Neural progenitor cell (in vitro differentiated cells): ENCODE measurements around the gene ASIC1. TPM values are rescaled to one million over a fixed set of nuclear protein-coding genes. Genes with fewer than 3 reads are reported as not detected.

Experiments used
- DNase-seq: peaks from one replicate; pipeline ENCODE4 v3.0.0-alpha.2; 2016; ENCODE audit warnings: low spot score
- H2AFZ ChIP-seq: fragments of 200-600 bp; sonication (generic); replicated peaks from 2 replicates; pipeline ENCODE4 v1.6.1; 2016; ENCODE audit warnings: antibody characterized with exemption
- H3F3A ChIP-seq: fragments of 200-600 bp; sonication (generic); 2 replicates; pipeline ENCODE4 v1.6.1; 2016; ENCODE audit warnings: antibody characterized with exemption, low read depth
- H3K27ac ChIP-seq: fragments of 200-600 bp; sonication (generic); 2 replicates; pipeline ENCODE4 v1.5.1; 2016; ENCODE audit warnings: mild to moderate bottlenecking
- H3K27me3 ChIP-seq: fragments of 200-600 bp; sonication (generic); 2 replicates; pipeline ENCODE4 v1.6.1; 2016; ENCODE audit warnings: mild to moderate bottlenecking, moderate library complexity
- H3K36me3 ChIP-seq: fragments of 200-600 bp; sonication (generic); 2 replicates; pipeline ENCODE4 v1.5.1; 2016
- H3K4me1 ChIP-seq: fragments of 200-600 bp; sonication (generic); 2 replicates; pipeline ENCODE4 v1.6.1; 2016; ENCODE audit warnings: mixed run types
- H3K4me2 ChIP-seq: fragments of 200-600 bp; sonication (generic); 2 replicates; pipeline ENCODE4 v1.6.1; 2016
- H3K4me3 ChIP-seq: fragments of 200-600 bp; sonication (generic); 2 replicates; pipeline ENCODE4 v1.5.1; 2016
- H3K79me2 ChIP-seq: fragments of 200-600 bp; sonication (generic); 2 replicates; pipeline ENCODE4 v1.6.1; 2016; ENCODE audit warnings: low read depth
- H3K9ac ChIP-seq: fragments of 200-600 bp; sonication (generic); 2 replicates; pipeline ENCODE4 v1.6.1; 2016
- H3K9me3 ChIP-seq: fragments of 200-600 bp; sonication (generic); 2 replicates; pipeline ENCODE4 v1.5.1; 2016; ENCODE audit warnings: low read depth
- H4K20me1 ChIP-seq: fragments of 200-600 bp; sonication (generic); 2 replicates; pipeline ENCODE4 v1.6.1; 2016; ENCODE audit warnings: low read depth
- H3K27ac Mint-ChIP-seq: 3 replicates; pipeline ENCODE4 v1.8.0; 2021; ENCODE audit warnings: mixed read lengths
- H3K27me3 Mint-ChIP-seq: 2 replicates; pipeline ENCODE4 v1.8.0; 2022; ENCODE audit warnings: low read depth, mild to moderate bottlenecking, inconsistent platforms, moderate library complexity, mixed read lengths; ENCODE audit not compliant: insufficient read depth
- H3K36me3 Mint-ChIP-seq: 3 replicates; pipeline ENCODE4 v1.8.0; 2021; ENCODE audit warnings: mixed read lengths
- H3K4me1 Mint-ChIP-seq: 3 replicates; pipeline ENCODE4 v1.8.0; 2021; ENCODE audit warnings: mixed read lengths
- H3K4me3 Mint-ChIP-seq: 3 replicates; pipeline ENCODE4 v1.8.0; 2021; ENCODE audit warnings: mild to moderate bottlenecking, moderate library complexity, mixed read lengths
- H3K9me3 Mint-ChIP-seq: 3 replicates; pipeline ENCODE4 v1.8.0; 2020; ENCODE audit warnings: mixed read lengths
- EZH2 ChIP-seq: fragments of 200-600 bp; sonication (generic); IDR thresholded peaks from 2 replicates; pipeline ENCODE4 v1.6.1; 2017; ENCODE audit warnings: antibody characterized with exemption, mild to moderate bottlenecking, moderate library complexity
- EZH2phosphoT487 ChIP-seq: fragments of 200-600 bp; sonication (generic); IDR thresholded peaks from 2 replicates; pipeline ENCODE4 v1.6.1; 2017; ENCODE audit warnings: antibody characterized with exemption
- total RNA-seq: library from RNA; depleted of rRNA; stranded (reverse); fragments of >200 nt; gene quantifications from 2 replicates; pipeline ENCODE4 v1.2.3, GENCODE V29; 2015; ENCODE audit warnings: low replicate concordance
- TF ChIP-seq, protein P1 (sequence below): fragments of 200-600 bp; sonication (generic); IDR thresholded peaks from 2 replicates; pipeline ENCODE4 v1.5.1; 2017; ENCODE audit warnings: antibody characterized with exemption, mild to moderate bottlenecking

ASIC1 gene
- total RNA-seq, 1 donor from 2014 or later = 2.5 TPM

DNA sequence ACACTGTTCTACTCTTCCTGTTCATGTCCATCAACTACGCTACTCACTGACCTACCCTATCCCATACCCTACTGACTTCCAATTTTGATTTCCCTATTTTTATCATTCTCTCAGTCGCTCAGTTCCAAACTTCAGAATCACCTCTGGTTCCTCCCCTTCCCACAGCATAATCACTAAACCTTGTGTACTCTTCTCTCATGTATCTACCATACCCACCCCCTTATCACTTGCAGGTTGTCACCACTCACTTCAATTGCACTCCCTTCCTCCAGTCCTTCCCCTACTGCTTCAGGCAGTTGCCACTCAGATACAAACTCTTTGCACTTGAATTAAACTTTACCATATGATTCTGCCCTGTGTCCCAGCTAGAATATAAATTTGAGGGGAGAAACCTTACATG, 38.4 kb upstream of the ASIC1 start:
- Histone ChIP-seq H3K9ac (no peak overlapping the region), H3K27me3 (no peaks in the 10 kb centered on the region), H3K27ac (no peak overlapping the region), H3F3A (peaks cover 14% of the 10 kb centered on the region), H4K20me1 (peaks cover 74% of the 10 kb centered on the region), H3K9me3 (no peaks in the 10 kb centered on the region), H3K79me2 (peaks cover 100% of the 10 kb centered on the region), H3K36me3 (no peaks in the 10 kb centered on the region), H3K4me1 (no peaks in the 10 kb centered on the region), H2AFZ (no peak overlapping the region), H3K4me3 (no peak overlapping the region), H3K4me2 (no peak overlapping the region)
- Mint-ChIP-seq H3K27ac (no peak overlapping the region), H3K36me3 (peaks cover 16% of the 10 kb centered on the region), H3K4me3 (no peak overlapping the region), H3K9me3 (no peaks in the 10 kb centered on the region), H3K27me3 (no peaks in the 10 kb centered on the region), H3K4me1 (peaks cover 21% of the 10 kb centered on the region)
- no peak for TF ChIP-seq EZH2phosphoT487
- TF ChIP-seq, protein P1, sequence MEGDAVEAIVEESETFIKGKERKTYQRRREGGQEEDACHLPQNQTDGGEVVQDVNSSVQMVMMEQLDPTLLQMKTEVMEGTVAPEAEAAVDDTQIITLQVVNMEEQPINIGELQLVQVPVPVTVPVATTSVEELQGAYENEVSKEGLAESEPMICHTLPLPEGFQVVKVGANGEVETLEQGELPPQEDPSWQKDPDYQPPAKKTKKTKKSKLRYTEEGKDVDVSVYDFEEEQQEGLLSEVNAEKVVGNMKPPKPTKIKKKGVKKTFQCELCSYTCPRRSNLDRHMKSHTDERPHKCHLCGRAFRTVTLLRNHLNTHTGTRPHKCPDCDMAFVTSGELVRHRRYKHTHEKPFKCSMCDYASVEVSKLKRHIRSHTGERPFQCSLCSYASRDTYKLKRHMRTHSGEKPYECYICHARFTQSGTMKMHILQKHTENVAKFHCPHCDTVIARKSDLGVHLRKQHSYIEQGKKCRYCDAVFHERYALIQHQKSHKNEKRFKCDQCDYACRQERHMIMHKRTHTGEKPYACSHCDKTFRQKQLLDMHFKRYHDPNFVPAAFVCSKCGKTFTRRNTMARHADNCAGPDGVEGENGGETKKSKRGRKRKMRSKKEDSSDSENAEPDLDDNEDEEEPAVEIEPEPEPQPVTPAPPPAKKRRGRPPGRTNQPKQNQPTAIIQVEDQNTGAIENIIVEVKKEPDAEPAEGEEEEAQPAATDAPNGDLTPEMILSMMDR = no peak
- no peak for TF ChIP-seq EZH2
- no peak for DNase-seq

DNA sequence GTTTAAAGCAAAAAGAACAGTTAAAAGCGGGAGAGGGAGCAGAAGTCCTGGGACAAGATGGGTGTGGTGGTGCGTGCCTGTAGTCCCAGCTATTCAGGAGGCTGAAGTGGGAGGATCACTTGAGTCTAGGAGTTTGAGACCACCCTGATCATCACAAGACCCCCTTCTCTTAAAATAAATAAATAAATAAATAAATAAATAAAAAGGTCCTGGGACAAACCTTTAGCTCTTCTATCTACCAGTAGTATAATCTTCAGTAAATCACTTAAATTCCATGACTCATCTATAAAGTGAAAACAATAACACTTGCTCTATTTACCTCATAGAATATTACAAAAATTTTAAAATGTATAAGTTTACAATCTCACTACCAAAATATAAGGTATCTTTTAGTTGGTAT, 37.9 kb upstream of the ASIC1 start:
- Mint-ChIP-seq H3K27me3 (no peaks in the 10 kb centered on the region), H3K4me3 (no peak overlapping the region), H3K9me3 (no peaks in the 10 kb centered on the region), H3K27ac (no peak overlapping the region), H3K4me1 (peaks cover 27% of the 10 kb centered on the region), H3K36me3 (peaks cover 16% of the 10 kb centered on the region)
- no peaks in the 10 kb centered on the region for H3K27me3 ChIP-seq
- no peaks in the 10 kb centered on the region for H3K36me3 ChIP-seq
- peaks cover 79% of the 10 kb centered on the region for H4K20me1 ChIP-seq
- no peak overlapping the region for H3K9ac ChIP-seq
- H3K4me2 ChIP-seq = no peak overlapping the region
- H3F3A ChIP-seq = peaks cover 14% of the 10 kb centered on the region
- TF ChIP-seq, protein P1 = no peak
- TF ChIP-seq EZH2phosphoT487 = no peak
- no peak for TF ChIP-seq EZH2
- H3K79me2 ChIP-seq = peaks cover 100% of the 10 kb centered on the region
- no peak for DNase-seq
- no peak overlapping the region for H3K4me3 ChIP-seq
- H2AFZ ChIP-seq = no peak overlapping the region
- H3K4me1 ChIP-seq = peaks cover 4% of the 10 kb centered on the region
- no peak overlapping the region for H3K27ac ChIP-seq
- no peaks in the 10 kb centered on the region for H3K9me3 ChIP-seq

DNA sequence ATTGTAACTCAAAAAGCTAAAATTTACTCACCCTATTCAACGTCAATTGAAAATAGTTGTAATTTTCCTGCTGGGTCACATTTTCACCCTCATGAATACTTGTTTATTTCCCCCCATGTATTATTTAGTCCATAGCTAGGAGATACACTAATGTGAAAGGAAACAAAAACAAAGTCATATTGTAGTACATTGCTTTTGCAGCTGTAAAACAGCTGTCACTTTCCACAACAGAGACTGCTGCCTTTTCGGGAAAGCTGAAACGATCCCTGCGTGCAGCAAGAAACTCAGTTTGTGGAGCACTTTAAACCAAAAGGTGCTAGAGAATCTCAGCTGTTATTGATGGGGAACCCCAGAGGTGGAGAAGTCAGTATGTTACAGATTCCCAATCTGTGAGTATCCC, 36.4 kb upstream of the ASIC1 start:
- H3F3A ChIP-seq = peaks cover 14% of the 10 kb centered on the region
- no peak for DNase-seq
- H3K79me2 ChIP-seq = peaks cover 93% of the 10 kb centered on the region
- H3K4me3 ChIP-seq = no peak overlapping the region
- H3K27ac Mint-ChIP-seq = no peak overlapping the region
- H3K4me1 Mint-ChIP-seq = peaks cover 33% of the 10 kb centered on the region
- H2AFZ ChIP-seq = no peak overlapping the region
- TF ChIP-seq, protein P1 = no peak
- no peak for TF ChIP-seq EZH2phosphoT487
- no peaks in the 10 kb centered on the region for H3K27me3 ChIP-seq
- H3K9ac ChIP-seq = no peak overlapping the region
- H3K4me1 ChIP-seq = peaks cover 7% of the 10 kb centered on the region
- H3K27ac ChIP-seq = no peak overlapping the region
- H3K27me3 Mint-ChIP-seq = no peaks in the 10 kb centered on the region
- no peak overlapping the region for H3K4me3 Mint-ChIP-seq
- H3K9me3 Mint-ChIP-seq = no peaks in the 10 kb centered on the region
- peaks cover 76% of the 10 kb centered on the region for H4K20me1 ChIP-seq
- H3K9me3 ChIP-seq = no peaks in the 10 kb centered on the region
- no peaks in the 10 kb centered on the region for H3K36me3 ChIP-seq
- H3K4me2 ChIP-seq = no peak overlapping the region
- peaks cover 17% of the 10 kb centered on the region for H3K36me3 Mint-ChIP-seq

DNA sequence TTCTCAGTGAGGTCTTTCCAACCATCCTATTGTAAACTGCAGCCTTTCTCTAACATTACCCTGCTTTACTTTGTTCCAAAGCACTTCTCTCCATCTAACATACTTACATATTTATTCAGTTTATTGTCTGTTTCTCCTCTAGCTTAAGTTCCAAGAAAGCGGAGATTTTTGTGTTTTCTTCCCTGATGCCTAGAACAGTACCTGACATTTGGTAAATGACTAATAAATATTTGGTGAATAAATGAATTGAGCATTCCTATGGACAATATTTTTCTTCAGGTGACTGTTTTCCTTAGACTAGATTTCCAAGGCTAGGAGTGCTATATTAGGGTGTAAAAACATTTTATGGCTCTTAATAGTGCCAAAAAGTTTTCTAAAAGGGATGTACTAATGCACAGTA, 34.5 kb upstream of the ASIC1 start:
- Histone ChIP-seq H3F3A (peaks cover 14% of the 10 kb centered on the region), H3K4me1 (peaks cover 7% of the 10 kb centered on the region), H3K9me3 (no peaks in the 10 kb centered on the region), H3K9ac (no peak overlapping the region), H3K27me3 (no peaks in the 10 kb centered on the region), H3K79me2 (peaks cover 74% of the 10 kb centered on the region), H3K4me3 (no peak overlapping the region), H3K4me2 (no peak overlapping the region), H3K27ac (no peak overlapping the region), H3K36me3 (no peaks in the 10 kb centered on the region), H2AFZ (no peak overlapping the region), H4K20me1 (peaks cover 57% of the 10 kb centered on the region)
- Mint-ChIP-seq H3K9me3 (no peaks in the 10 kb centered on the region), H3K36me3 (peaks cover 14% of the 10 kb centered on the region), H3K4me3 (no peak overlapping the region), H3K27ac (no peak overlapping the region), H3K4me1 (peaks cover 36% of the 10 kb centered on the region), H3K27me3 (no peaks in the 10 kb centered on the region)
- DNase-seq = no peak
- TF ChIP-seq EZH2phosphoT487 (no peak), EZH2 (no peak)
- TF ChIP-seq, protein P1 = no peak
